HG03520 (cell line): ENCODE data around the gene FTCD.
"Not testable (repeated sequence)": the region's sequence is repeated elsewhere in the genome, so short reads cannot be mapped to it uniquely, and the experiment has no call there.

Source experiments
- ATAC-seq: cut with Tn5 transposase; IDR thresholded peaks from one replicate; pipeline ENCODE4 v1.9.1; 2021; ENCODE audit warnings: mild to moderate bottlenecking, moderate library complexity; ENCODE audit not compliant: unreplicated experiment

Gene FTCD

DNA sequence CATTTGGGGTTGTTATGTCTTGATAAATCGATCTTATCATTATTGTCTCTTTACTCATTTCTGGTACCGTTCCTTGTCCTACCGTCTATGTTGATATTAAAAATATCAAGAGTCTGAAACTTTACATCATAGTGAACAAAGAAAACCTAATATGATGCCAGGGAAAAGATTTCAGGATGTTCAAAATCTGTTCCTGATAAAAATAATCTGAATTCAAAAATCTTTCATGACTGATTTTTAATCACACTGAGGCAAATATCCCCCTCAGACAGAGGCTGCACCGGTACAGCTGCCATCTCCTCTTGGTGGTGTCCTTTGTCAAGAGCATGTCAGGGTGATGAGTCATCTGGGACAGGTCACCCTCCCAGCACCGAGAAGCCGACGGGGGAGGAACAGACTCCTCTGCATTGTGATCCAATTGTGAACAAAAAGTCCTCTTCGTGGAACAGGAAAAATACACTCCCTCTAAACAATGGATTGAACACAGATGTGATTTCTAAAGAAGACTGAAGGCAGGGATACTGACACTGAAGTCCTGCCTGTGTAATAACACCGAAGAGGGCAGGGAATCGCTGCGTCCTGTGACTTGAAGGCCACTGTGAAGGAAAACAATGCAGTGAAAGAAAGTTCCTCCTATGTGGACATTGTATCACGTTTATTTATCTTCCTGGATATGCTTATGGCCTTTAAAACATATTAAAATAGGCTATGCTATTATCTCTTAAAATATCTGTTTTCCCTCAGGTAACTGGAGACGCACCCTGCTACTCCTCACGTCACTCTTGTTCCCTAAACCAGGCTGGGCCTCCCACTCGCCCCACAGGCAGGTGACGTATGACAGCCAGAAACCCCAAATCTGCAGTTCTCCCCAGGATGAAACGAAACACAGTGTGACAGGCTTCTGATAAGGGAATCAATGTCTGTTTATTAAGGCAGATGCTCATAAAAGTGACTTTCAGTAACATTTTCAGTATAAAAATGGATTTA is 33.1 kb upstream of the FTCD start:
- no peak for ATAC-seq

DNA sequence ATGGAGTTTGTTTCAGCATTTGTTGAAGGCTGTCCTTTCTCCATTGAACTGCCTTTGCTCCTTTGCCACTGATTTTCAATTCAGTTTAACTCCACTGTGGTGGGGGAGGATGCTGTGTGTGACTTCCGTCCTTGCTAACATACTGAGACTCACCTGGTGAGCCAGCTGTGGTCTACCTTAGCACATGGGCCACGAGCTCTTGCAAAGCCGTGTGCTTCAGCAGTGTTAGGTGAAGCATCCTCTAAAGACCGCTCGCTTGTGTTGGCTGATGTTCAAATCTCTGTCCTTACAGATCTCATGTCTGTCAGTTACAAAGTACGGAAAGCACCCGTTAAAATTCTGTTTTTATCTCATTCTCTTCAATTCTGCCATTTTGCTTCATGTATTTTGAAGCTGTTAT is 32.4 kb upstream of the FTCD start:
- no peak for ATAC-seq

DNA sequence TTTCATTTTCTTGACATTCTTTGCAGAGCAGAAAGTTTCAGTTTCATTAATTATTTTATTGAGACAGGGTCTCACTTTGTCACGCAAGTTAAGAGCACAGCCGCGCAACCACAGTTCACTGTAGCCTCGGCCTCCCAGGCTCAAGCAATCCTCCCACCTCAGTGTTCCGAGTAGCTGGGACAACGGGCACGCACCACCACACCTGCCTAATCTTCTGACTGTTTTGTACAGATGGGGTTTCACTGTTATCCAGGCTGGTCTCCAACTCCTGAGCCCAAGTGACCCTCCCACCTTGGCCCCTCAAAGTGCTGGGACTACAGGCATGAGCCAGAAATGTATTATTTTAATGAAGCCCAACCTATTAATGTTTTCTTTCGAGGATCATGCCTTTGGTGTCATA is 31.9 kb upstream of the FTCD start:
- ATAC-seq = no peak

DNA sequence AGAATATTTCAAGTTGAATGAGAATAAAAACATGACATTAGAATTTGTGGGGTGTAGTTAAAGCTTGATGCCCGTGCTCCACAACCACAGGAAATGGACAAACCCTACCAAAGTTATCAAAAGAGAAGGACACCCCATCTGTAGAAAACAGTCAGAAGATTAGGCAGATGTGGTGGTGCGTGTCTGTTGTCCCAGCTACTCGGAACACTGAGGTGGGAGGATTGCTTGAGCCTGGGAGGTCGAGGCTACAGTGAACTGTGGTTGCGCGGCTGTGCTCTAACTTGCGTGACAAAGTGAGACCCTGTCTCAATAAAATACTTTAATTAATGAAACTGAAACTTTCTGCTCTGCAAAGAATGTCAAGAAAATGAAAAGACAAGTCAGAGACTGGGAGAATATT is 30.3 kb upstream of the FTCD start:
- ATAC-seq = no peak

DNA sequence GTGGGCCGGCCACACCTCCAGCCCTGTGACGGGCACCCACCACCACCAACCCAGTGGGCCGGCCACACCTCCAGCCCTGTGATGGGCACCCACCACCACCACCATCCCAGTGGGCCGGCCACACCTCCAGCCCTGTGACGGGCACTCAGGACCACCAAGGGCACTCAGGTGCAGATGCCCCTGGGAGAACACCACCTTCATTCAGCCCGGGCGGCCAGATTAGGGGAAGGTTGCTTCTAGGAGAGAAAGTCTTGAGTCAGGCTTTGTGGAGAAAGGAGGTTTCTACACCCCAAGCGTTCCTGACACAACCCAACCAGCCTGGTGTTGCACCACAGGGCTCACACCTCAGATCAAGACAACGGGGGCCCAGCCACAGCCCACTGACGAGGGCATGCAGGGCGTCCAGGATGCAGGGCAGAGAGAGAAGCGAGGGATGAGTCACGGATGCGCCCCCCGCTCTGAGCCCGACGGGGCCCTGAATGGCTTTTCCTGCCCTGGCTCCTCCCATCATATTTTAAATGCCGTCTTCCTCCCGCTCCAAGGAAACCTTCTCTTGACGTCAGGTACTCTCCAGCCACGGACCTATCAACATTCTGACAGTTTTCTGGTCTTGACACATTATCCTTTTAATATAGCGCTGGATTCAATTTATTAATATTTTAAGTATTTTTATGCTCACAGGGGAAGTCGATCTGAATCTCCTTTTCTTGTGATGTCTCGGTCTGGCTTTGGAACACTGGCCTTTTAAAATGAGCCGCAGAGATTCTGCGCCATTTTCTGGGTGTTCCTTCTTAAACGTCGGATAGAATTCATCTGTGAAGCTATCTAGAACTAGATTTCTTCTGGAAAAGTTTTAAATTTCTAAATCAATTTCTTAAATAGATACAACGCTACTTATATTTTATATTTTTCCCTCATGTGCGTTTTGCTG is 29.5 kb upstream of the FTCD start:
- no peak for ATAC-seq

DNA sequence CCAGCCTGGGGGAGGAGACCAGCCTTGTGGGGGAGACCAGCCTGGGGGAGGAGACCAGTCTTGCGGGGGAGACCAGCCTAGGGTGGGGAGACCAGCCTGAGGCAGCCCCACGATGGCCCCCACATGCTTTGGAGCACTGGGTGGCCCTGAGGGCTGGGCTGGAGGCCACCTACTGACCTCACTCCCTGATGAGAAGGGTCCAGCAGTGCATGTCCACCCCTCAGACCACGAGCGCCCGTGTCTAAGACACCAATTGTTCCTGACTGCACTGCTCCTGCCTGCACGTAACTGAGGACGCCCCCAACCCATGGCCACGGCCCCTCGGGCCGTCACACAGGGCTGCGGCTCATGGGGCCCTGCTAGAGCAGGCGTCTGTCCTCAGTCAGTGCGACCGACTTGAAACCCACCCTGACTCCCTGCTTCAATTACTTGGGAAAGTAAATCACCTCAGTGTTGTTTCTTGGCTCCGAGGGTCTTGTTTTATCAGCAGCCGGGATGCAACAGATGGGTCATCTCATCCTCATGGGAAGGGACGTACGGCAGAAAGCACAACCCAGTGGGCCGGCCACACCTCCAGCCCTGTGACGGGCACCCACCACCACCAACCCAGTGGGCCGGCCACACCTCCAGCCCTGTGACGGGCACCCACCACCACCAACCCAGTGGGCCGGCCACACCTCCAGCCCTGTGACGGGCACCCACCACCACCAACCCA is 28.7 kb upstream of the FTCD start, which contains the start of gene SPATC1L:
Gene SPATC1L, minus strand, starts transcription at position 550 of the 715 bp plus-strand sequence. CDS start 1,643 bp downstream, outside the sequence.
- ATAC-seq = no peak

DNA sequence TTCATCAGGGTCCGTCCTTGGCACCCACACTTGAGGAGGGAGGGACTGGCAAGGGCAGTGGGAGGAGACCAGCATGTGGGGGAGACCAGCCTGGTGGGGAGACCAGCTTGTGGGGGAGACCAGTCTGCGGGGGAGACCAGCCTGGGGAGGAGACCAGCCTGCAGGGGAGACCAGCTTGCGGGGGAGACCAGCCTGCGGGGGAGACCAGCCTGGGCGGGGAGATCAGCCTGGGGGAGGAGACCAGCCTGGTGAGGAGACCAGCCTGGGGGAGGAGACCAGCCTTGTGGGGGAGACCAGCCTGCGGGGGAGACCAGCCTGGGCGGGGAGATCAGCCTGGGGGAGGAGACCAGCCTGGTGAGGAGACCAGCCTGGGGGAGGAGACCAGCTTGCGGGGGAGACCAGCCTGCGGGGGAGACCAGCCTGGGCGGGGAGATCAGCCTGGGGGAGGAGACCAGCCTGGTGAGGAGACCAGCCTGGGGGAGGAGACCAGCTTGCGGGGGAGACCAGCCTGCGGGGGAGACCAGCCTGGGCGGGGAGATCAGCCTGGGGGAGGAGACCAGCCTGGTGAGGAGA is 28.0 kb upstream of the FTCD start:
- not testable (repeated sequence) for ATAC-seq

DNA sequence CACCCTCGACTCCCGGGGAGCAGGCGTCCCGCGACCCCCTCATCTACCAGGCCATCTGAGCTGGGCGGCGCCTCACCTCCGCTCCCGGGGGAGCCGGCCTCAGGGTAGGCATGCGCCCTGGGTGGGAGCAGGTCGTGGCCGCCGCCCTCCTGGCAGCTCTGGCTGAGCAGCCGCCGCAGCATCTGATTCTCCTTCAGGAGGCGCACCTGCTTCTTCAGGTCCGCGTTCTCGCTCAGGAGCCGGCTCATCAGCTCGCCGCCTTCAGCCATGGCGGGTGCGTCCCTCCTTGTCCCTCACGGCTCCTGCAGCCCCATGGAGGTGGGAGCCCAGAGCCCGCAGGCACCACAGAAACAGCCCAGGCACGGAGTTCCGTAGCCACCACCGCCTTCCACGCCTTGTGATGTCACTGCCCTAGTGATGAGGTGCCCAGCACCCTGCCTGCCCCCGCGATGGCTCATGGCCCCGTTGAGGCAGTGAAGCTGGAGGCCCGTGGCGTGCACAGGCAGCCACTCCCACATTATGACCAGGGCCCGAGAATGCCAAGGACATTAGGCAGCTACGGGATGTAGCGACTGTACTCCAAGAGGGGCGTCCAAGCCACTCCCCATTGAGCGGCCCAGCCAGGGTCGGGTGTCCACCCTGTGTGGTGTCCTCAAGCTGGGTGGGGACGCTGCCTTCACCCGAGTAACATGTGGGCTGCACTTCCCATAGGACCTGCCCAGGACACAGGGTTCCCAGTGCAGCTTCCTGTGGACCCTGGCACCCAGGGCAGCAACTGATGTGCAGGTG is 27.4 kb upstream of the FTCD start:
- ATAC-seq = no peak

DNA sequence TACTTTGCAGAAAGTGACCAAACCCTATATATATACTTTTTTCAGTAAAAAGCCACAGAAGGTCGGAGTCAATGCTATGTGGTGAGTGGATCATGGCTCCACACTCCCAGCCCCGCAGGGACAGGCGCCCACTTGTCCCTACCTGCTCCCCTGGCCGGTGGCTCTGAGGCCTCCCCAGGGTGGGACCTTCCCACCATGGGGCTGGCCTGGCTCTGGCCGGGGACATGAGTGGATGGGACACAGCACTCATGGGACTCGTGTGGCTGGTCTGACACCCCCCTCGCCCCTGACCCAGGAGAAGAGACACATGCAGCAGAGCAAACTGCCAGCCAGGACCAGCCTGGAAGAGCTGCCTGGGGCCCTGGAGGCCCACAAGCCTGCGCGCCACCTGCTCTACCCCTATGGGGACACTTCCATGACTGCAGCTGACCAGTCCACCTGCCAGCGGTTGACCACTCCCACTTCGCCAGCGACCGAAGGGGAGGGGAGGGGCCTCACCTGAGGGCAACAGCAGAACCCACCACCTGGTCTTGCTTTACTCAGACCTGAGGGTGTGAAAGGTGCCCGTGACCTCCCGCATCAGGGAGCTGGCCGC is 26.7 kb upstream of the FTCD start:
- ATAC-seq = no peak

DNA sequence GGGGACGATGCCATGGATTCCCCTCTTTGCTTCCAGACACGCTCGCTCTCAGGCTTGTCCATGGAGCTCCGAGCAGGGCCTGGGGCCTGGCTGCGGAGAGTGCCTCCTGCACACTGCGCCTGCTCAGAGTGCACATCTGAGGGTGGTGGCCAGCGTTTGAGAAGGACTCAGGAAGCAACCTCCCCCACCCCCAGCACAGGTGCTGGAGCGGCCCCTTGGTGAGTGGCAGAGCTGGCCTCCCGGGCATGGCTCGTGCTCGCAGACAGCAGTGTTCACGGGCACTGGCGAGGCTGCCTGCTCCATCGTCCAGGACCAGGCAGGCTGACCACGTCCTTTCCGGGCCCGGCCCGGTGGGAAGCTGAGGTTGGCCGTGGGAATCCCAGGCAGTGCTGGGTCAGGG is 26.1 kb upstream of the FTCD start:
- no peak for ATAC-seq

DNA sequence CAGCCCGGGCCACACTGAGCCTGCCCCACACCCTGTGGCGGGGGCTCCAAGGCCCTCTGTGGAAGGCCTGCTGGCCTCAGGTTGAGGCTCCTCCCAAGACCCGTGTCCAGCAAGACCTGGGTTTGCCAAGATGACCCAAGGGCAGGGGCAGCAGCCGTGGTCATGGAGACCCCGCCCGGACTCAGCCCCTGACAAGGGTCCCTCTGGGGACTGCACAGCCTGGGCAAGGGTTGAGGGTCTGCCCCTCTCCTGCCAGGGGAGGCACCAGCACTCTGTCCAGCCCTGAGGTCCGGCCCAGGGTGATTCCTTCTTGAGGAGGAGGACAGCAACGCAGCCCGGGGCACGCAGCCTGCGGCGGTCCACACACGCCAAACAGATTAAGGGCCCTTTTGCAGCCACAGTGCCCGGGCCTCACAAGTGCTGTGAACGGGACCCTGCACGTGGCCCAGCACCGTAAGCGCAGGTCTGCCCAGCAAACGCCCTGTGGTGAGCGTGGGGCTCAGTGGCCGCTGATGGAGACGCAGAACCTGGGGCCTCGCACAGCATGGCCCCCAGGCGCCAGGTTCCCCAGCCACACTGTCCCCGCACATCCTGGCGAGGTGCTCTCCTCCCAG is 25.5 kb upstream of the FTCD start:
- no peak for ATAC-seq

DNA sequence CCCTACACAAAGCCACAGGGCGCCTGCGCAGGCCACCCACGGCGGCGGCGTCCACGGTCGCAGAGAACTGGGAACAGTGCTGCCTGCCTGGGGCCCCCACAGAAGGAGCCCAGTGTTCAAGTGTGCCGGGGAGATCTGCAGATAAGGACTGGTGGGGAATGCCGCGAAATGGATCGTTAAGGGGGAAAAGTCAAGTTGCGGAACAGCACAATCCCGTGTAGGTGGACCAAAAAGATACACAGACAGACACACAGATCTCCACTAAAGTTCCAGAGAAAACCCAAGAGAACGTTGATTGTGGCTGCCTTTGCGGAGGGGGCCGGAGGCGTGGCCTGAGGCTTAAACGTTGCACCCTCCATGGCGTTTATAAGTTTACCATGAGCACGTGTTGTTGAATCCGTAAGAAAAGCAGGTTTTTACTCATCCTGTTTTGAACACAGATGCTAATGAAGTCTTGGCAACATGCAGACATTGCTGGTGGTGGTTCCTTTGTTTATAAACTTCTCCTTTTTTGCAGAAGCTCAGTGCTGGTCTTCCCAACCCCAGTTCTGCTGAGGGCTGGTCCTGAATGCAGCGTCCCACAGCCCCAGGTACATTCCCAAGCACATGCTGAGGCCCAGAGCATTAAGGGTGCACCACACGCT is 24.8 kb upstream of the FTCD start:
- no peak for ATAC-seq

DNA sequence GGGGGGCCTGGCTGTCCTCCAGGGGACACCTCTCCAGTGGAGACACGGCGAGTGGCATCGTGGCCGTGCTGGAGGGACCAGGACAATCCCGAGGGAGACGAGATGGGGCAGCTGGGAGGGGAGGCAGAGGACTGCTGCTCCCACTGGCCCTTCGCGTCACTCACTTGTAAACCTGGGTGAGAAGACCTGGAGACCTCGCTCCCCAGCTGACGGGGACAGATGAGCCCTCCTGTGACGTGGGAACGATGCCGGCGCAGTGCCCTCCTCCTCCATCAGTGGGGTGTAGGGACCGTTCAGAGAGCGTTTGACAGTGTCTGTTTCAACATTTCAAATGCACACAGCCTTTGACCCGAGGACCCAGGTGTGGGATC is 24.3 kb upstream of the FTCD start:
- no peak for ATAC-seq

DNA sequence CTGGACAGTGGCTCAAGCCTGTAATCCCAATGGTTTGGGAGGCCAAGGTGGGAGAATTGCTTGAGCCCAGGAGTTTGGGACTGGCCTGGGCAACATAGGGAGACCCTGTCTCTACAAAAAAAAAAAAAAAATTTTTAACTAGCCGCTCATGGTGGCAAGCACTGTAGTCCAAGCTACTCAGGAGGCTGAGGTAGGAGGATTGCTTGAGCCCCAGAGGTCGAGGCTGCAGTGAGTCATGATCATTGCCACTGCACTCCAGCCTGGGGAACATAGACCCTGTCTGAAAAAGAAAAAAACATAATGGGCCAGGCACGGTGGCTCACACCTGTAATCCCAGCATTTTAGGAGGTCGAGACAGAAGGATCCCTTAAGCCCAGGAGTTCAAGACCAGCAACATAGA is 23.6 kb upstream of the FTCD start:
- ATAC-seq = no peak

DNA sequence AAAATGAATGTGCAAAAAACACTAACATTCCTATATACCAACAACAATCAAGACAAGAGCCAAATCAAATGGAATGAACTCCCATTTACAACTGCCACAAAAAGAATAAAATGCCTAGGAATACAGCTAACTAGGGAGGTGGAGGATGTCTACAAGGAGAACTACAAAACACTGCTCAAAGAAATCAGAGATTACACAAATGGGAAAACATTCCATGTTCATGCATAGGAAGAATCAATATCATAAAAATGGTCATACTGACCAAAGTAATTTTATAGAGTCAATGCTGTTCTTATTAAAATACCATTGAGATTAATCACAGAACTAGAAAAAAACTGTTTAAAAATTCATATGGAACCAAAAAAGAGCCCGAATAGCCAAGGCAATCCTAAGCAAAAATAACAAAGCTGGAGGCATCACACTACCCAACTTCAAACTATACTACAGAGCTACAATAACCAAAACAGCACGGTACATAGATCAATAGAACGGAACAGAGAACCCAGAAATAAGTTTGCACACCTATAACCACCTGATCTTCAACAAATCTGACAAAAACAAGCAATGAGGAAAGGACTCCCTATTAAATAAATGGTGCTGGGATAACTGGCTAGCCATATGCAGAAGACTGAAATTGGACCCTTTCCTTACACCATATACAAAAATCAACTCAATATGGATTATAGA is 21.2 kb upstream of the FTCD start:
- not testable (repeated sequence) for ATAC-seq

DNA sequence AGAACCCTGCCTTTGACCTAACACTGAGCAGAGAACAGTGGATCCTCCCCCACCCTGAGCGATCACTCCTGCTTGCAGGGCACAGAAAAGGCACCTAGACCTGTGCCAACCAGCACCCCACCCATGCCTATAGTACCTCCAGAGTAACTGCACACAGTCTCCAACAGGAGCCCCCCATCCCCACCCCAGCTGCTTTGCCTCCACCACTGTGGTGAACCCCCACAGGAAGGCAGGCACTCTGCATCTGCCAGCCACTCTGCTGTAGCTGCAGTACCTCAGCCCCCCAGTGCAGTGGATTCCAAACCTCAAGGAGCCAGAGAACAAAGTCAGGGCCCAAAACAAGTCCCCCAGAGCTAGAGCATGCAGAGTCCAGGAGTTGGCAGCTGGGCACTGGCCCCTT is 18.2 kb upstream of the FTCD start:
- no peak for ATAC-seq

DNA sequence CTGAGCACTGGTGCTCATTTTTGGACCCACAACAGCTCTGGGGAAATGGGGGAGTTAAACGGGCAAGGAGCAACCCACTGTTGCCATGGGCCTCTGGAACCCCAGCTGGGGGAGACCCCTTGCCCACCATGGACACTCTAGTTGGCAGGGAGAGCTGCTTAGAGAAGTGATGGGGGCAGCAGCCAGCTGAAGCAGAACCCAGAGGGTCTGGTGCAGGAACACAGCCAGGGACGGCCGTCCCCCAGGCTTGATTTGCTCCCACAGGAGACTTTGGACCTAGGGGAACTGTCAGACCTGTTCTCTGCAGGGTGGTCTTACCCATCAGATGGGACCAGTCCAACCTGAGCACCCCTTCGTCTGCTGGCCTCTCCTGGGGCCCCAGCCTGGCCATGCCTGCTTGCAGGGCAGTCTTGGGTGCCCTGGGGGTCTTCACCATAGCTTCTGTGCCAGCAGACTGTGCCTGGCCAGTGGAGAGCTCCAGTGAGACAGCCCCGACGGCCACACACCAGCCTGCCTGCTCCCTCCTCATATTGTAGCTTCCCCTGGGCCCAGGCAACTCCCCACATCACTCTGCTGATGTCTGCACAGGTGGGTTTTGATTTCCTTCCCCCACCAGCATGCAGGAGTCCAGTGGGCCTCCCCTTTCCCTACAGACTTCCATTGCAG is 17.6 kb upstream of the FTCD start:
- no peak for ATAC-seq
